Frontal cortex (tissue), 4 donors: Measurements from ENCODE around the gene HSPB7. TPM values are rescaled to one million over a fixed set of nuclear protein-coding genes. Genes with fewer than 3 reads are reported as not detected.
"Not testable (repeated sequence)": the region's sequence is repeated elsewhere in the genome, so short reads cannot be mapped to it uniquely, and the experiment has no call there.

Experiments
- DNase-seq, 2 donors: peaks; one replicate each; pipeline ENCODE4 v3.0.0; 2012; ENCODE audit warnings: low spot score in 2 of 2
- FAIRE-seq: peaks from 2 replicates; lab custom pipeline; 2012; peaks lifted over from hg19 to GRCh38; lab: Jason Lieb, UNC
- total RNA-seq: library from RNA; depleted of rRNA; stranded (reverse); fragments of >200 nt; gene quantifications from one replicate; pipeline ENCODE4 v1.2.3, GENCODE V29; 2014
- donor health status: control.
- donor health status: control.
- donor health status: control.

Gene HSPB7
- total RNA-seq, 1 donor from 2014 or later = not detected

DNA sequence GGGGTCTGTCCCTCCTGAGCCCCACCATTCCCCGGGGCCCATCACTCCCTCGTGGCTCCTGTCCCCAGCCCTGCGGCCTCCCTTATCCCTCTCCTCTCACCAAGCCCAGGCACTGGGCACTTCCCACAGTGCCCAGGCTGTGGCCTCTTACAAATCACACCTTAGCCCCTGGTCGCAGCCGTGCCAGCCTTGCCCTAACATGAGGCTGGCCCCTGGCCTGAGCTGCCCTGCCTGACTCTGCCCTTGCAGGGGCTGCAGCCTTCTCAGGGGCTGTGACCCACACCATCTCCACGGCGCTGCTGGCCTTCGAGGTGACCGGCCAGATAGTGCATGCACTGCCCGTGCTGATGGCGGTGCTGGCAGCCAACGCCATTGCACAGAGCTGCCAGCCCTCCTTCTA lies 34.1 kb upstream of the HSPB7 start:
- DNase-seq, FAIRE-seq: not testable (repeated sequence)

DNA sequence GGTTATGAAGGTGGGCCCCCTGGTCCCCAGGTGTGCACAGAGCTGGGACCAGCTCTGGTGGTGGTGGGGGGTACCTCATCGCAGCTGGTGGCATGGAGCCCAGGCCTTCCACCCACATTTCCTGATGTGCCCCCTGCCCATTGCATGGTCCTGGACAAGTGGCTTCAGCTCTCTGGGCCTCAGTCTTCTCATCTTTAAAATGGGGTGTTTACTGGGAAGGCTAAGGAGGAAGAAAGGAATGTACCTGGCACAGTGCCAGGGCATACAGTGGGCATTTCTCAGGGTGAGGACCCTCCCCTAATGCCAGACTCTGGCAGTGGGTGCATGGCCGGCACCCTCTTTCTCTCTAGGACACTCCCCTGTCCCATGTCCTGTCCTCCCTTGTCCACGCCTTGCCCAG lies 33.2 kb upstream of the HSPB7 start:
- DNase-seq (no peak), FAIRE-seq (no peak)

DNA sequence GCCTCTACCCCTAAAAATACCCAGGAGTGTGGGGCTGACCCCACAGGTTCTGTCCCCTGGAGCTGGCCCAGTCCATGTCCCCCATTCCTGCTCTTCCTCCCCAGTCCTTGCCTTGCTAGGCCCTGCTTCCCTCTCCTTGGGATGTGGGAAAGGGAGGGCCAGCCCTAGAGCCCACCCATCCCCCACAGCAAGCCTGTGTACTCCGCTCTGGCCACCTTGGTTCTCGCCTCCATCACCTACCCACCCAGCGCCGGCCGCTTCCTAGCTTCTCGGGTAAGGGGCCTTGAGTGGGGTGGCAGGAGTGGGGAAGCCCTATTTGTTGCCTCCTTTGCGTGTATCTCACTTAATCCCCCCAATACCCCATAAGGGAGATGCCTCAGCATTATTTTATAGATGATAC lies 32.5 kb upstream of the HSPB7 start:
- no peak for DNase-seq
- no peak for FAIRE-seq

DNA sequence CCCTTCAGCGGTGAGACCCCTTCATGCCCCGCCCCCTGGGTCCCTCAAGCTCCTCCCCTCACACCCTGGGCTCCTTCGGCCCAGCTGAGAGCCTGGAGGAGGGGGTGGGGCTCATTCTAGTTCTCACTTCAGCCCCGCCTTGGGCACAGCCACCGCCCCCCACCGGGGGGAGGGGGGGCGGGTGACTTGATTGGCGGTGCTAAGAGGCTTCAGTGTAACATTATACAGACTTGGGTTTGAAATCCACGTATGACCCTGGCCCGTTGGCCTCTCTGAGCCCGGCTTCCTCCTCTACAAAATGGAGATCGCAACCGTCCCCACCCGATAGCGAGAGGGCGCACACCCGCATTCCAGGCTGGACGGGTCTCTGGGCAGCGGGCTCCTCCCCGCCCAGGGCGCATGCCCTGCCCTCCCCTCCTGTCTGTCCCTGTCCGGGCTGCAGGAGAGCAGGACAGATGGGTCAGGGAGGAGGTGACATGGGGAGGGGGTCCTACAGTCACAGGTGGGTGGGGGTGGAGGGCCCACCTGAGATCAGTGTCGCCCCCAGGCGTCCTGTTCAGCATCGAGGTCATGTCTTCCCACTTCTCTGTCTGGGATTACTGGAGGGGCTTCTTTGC lies 30.8 kb upstream of the HSPB7 start:
- FAIRE-seq (no peak), DNase-seq (no peak)

DNA sequence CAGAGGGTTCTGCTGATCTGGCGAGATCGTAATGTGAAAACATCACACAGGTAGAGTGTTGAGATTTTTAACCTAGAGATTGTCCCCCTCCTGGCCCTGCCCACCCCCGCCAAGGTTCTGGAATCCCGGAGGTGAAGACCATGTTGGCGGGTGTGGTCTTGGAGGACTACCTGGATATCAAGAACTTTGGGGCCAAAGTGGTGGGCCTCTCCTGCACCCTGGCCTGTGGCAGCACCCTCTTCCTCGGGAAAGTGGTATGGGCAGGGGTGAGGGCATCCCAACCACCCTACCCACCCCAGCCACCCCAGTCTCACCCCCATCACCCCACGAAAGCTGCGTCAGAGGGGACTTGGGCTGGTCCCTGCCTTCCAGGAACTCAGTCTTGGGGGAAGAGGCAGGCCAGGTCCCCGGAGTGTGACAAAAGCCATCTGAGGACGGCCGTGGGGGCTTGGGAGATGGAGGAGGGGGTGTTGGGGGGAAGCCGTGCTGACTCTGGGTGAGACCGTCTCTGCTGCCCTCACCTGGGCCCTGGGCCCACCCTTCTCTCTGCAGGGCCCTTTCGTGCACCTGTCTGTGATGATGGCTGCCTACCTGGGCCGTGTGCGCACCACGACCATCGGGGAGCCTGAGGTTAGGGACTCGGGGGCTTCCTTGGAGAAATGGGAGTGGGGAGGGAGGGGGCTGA lies 30.1 kb upstream of the HSPB7 start:
- DNase-seq (no peak), FAIRE-seq (no peak)

DNA sequence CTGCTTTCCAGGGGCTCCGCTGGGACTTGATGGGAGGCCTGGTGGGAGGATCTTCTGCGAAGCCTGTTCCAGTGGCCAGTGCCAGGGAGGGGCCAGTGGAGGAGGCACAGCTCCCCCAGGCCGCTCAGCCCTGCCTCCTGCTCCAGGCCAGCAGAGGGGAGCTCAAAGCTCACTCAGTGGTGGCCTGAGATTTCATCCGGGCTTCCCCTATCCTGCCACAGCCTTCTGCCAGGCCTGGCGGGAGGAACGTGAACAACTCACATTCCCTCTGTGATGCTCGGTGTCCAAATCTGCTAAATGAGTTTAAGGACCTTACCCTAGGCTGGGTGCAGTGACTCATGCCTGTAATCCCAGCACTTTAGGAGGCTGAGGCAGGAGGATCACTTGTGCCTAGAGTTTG lies 29.0 kb upstream of the HSPB7 start:
- DNase-seq (no peak), FAIRE-seq (no peak)

DNA sequence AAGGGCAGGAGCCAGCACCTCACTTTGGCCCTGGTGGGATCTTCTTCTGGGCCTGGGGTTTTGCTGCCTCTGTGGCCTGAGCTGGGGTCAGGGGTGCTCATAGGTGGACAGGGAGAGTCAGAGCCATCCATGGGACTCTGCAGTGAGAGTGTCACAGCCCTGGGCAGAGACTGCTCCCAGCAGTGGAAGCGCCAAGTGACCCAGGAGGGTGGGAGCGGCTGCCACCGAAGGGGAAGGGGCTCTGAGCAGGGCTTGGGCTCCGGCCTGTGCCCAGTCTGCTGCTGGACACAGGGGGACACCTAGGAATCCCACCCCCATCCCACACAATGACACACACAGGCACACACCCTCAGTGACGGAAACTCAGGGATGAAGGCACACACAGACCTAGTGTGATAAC lies 26.1 kb upstream of the HSPB7 start:
- FAIRE-seq (no peak), DNase-seq (no peak)

DNA sequence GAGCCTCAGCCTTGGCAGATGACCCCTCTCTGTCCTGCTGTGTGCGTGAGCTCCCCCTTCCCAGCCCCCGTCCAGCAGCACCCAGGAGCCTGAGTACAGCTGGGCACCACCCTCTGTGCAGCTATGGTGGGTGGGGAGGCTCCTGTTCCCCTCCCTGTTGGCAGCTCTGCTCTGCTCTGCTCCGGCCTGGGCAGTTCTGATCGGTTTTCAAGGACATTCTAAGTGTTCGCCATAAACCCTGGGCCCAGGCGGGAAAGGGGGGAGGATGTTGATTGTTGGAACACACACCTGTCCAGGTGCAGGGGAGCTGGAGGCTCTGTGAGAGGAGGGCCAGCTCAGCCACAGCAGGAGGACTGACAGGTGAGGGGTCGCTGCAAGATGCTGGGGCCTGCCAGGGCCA lies 25.7 kb upstream of the HSPB7 start, which contains the start of gene CLCNKB:
CLCNKB (plus strand) TSS at position 262 of the 400 bp plus-strand sequence. CDS start 711 bp downstream, outside the sequence.
- FAIRE-seq = no peak
- no peak for DNase-seq

DNA sequence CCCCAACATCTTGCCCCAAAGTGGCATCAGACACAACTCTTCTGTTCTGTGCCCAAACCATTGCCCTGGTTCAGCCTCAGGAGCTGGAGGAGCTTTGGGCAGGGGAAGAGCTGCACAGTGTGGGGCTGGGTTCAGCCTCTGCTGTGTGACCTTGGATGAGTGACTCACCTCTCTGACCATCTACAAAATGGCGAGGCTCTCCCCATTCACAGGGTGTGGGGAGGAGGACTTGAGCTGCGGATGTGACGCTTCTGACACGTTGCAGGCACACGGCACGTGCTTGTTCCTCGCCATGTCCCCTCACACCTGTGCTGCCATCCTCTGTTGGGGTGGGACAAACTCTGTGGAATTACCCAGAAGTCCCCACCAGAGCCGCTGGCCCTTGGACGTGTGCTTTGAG lies 24.8 kb upstream of the HSPB7 start:
- DNase-seq, FAIRE-seq: not testable (repeated sequence)

DNA sequence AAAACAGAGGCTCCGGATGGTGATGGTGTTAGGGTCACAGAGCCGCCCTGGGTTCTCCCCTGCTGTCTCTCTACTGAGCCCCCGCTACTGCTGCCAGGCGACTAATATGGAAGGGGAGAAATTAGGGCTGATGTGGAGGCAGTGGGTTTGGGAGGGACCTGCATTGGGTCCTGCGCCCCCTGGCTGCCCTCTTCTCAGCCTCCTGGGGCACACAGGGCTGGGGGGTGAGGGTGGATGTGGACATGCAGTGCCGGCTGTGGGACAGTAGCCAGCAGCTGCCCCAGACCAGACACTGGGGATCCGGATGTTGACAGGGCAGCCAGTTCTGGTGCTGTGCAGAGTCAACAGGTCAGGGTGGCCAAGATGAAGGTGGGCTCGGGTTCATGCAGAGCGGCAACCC lies 24.3 kb upstream of the HSPB7 start:
- DNase-seq (no peak), FAIRE-seq (no peak)

DNA sequence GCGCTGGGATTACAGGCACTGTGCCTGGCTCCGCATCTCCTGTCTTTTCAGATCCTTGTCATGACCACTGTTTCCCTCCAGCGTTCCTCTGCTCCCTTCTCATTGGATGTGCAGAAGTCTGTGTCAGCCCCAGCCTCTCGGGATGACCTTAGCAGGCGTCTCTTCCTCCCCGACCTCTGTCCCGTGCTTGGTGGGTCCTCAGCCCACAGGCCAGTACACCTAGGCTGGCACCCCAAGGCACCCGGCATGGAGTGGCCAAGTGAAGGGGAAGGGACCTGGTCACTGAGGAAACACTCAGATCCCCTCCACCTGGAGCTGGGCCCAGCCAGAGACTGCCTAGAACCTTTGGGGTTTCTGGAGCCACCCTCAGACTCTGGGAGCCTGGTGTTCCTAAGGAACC lies 23.4 kb upstream of the HSPB7 start:
- FAIRE-seq (no peak), DNase-seq (no peak)

DNA sequence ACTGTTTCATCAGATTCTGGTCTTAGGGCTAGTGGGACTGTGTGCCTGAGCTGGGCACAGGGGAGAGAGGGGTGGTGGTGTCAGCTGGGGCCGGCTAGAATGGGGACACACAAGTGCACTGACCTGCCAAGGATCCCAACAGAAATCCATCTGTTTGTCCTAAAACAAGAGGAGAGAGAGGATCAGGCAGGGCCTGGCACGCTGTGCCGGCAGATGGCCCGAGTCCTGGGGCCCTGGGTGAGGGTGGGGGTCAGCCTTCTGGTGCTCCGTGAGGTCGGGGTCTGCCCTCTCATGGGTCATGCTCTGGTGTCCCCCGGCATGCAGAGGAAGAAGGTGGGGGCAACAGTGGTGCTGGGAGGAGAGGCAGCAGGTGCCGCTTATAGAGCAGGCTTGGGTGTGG lies 22.0 kb upstream of the HSPB7 start:
- DNase-seq, FAIRE-seq: not testable (repeated sequence)

DNA sequence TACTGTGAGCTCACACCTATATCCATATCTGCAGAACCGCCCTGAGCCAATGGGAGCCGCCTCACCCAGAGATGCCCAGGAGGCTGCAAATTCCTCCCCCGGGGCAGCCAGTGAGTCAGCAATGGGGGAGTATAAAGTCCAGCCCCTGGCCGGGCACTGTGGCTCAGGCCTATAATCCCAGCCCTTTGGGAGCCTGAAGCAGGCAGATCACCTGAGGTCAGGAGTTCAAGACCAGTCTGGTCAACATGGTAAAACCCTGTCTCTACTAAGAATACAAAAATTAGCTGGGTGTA lies 20.7 kb upstream of the HSPB7 start:
- DNase-seq (no peak), FAIRE-seq (no peak)

DNA sequence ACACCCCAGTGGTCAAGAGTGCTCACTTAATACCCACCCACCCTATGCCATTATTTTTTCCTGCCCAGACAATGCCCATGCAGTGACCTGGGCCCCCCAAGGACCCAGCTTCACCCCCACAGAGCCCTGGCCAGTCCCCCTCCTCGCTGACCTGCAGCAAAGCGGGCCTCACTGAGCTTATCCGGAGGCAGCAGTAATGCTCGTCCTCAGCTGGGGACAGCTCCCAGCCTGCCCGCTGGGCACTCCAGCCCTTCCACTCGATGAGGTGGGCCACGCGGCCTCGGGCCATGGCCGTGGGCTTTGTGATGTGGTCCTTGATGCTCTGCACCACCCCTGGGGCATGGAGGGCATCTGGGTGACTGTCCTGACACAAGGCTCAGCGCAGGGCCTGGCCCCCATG lies 18.6 kb upstream of the HSPB7 start:
- FAIRE-seq, DNase-seq: not testable (repeated sequence)

DNA sequence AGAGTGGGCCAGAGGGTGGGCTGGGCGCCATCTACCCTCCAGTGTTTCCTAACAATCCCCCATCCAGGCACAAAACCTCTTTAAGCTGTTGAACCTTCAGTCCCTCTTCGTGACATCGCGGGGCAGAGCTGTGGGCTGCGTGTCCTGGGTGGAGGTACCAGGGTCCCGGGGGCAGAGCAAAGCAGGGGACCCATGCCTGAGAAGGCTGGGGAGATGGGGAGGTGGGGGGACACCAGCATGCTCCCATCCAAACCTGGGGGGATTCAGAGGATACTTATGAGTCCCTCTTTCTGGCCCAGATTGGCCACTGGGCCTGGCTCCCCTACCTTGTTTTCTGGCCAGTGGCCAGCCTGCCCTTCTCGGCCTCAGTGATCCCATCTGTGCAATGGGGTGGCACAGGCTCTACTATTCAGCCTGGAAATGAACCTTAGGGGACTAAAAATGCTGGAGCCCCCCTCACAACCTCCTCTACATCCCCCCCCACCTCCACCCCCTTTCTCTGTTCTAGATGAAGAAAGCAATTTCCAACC lies 15.3 kb upstream of the HSPB7 start:
- not testable (repeated sequence) for FAIRE-seq

DNA sequence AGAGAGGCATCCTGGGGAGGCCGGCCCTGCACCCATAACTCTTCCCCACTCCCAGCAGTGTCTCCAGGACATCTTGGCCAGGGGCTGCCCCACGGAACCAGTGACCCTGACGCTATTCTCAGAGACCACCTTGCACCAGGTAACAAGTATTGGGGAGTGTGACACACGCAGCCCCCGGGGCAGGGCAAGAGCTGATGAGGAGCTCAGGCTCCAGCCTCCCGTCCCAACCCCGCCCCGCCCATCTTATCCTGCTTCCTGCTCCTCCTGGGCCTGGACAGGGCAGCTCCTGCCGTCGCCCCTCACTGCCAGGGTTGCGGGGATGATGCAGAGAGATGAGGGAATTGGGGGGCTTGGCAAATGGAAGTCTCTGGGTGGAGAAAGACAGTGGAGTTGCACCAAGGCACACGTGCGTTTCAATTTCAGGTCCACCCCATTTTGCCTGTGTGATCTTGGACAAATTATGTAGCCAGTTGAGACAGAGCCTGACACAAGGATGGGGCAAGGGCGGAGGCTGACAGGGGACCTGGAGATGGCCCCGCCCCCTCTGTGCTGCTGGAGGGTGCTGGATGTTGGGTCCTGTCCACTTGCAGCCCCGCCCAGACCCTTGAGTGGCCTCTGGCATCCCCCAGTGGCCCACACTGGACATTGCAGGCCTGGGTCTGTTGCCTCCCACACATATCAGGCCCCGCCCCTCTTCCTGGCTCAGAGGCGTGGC lies 14.7 kb upstream of the HSPB7 start:
- DNase-seq (peak; percentile 82 to 94), FAIRE-seq (no peak)

More for the DNA sequence above, 15.3 kb upstream of the HSPB7 start:
- not testable (repeated sequence) for DNase-seq

DNA sequence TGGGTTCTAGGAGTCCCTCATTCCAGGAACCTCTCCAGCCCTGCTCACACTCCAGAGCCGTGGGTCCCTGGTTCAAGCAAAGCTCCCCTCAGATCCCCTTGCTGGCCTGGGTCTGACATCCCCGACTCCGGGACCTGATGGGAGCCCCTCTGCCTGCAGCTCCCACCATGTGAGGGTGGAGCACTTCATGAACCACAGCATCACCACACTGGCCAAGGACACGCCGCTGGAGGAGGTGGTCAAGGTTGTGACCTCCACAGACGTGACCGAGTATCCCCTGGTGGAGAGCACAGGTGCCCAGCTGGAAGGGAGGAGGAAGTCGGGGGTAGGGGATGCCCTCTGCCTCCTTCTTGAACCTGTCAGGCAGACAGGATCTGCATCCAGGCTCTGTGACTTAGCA lies 13.7 kb upstream of the HSPB7 start:
- DNase-seq = no peak
- FAIRE-seq = no peak

DNA sequence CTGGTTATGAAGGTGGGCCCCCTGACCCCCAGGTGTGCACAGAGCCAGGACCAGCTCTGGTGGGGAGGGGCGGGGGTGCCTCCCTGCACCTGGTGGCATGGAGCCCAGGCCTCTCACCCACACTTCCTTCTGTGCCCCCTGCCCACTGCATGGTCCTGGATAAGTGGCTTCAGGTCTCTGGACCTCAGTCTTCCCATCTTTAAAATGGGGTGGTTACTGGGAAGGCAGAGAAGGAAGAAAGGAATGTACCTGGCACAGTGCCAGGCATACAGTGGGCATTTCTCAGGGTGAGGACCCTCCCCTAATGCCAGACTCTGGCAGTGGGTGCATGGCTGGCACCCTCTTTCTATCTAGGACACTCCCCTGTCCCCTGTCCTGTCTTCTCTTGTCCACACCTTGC lies 11.4 kb upstream of the HSPB7 start:
- DNase-seq (no peak), FAIRE-seq (no peak)

DNA sequence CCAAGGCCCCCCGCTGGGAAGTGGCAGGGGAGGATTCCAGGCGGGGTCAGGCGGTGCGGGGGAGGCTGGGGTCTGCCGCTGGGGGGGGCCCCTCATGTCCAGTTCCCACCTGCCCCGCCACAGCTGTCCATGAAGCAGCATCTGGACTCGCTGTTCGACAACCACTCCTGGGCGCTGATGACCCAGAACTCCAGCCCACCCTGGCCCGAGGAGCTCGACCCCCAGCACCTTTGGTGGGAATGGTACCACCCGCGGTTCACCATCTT lies 11.1 kb upstream of the HSPB7 start:
- not testable (repeated sequence) for FAIRE-seq, DNase-seq

DNA sequence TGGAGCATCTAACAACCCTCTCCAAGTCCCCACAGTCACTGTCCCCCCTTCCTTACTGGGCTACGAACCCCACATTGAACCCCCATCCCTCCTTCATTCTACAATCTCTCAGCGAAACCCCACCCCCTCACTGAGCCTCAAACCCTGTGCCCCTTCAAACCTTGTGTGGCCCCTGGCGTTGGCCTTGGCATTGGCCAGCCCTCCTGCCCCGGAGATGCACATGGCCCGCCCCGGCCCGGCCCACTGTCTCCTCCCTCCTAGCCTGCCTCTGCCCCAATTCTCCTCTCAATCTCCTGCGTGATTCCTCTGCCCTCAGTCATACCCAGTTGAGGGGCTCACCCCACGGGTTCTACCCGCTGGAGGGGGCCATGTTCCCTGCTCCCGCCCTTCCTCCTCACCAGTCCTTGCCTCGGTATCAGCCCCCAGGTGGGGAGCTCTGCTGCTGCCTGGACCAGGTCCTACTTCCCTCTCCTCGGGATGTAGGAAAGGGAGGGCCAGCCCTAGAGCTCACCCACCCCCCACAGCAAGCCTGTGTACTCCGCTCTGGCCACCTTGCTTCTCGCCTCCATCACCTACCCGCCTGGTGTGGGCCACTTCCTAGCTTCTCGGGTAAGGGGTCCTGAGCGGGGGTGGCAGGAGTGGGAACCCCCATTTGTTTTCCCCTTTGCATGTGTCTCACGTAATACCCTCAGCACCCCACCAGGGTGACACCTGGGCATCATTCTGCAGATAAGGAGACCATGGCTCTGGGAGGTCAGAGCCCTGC lies 10.6 kb upstream of the HSPB7 start:
- DNase-seq (no peak), FAIRE-seq (no peak)
